H1 (cell line): ENCODE measurements around the gene RNF41. TPM values are rescaled to one million over a fixed set of nuclear protein-coding genes. Genes with fewer than 3 reads are reported as not detected.

Experiments used
- CTCF ChIA-PET: fragments of 300-600 bp; sonication (Branson Sonifier 250); formaldehyde crosslinking; loops from one replicate; lab custom pipeline; 2021; ENCODE audit not compliant: partially characterized antibody; lab: Charles Lee
- POLR2A ChIA-PET: fragments of 300-600 bp; sonication (Branson Sonifier 250); formaldehyde crosslinking; loops from one replicate; lab custom pipeline; 2021; ENCODE audit warnings: inconsistent platforms; ENCODE audit not compliant: partially characterized antibody; lab: Charles Lee
- DNase-seq, 2 experiments: peaks; one replicate each; pipeline versions ENCODE4 v3.0.0 to v3.0.0-alpha.2; 2010 to 2022; ENCODE audit warnings: low spot score in 2 of 2, low read depth in 1 of 2, mixed read lengths in 1 of 2
- FAIRE-seq: peaks from 2 replicates; lab custom pipeline; 2011; peaks lifted over from hg19 to GRCh38; lab: Jason Lieb, UNC
- H2AFZ ChIP-seq: 2 replicates; pipeline ENCODE4 v1.8.1; 2012; ENCODE audit warnings: low read length, inconsistent platforms
- H2AK5ac ChIP-seq: 2 replicates; pipeline ENCODE4 v1.6.1; 2013; ENCODE audit warnings: low read depth, low read length
- H2BK120ac ChIP-seq: replicated peaks from 2 replicates; pipeline ENCODE3; 2013; ENCODE audit warnings: low read depth, low read length, inconsistent platforms
- H2BK12ac ChIP-seq: 2 replicates; pipeline ENCODE4 v1.6.1; 2013; ENCODE audit warnings: low read depth, low read length
- H2BK15ac ChIP-seq: 2 replicates; pipeline ENCODE4 v1.6.1; 2013; ENCODE audit warnings: low read length
- H2BK20ac ChIP-seq: 2 replicates; pipeline ENCODE4 v1.6.1; 2013; ENCODE audit warnings: low read length
- H2BK5ac ChIP-seq: 2 replicates; pipeline ENCODE4 v1.6.1; 2013; ENCODE audit warnings: low read depth, low read length
- H3K14ac ChIP-seq: 2 replicates; pipeline ENCODE4 v1.6.1; 2013; ENCODE audit warnings: inconsistent platforms; ENCODE audit not compliant: insufficient read length
- H3K18ac ChIP-seq: 2 replicates; pipeline ENCODE4 v1.6.1; 2013; ENCODE audit warnings: low read length; ENCODE audit errors: extremely low read depth
- H3K23ac ChIP-seq: 2 replicates; pipeline ENCODE4 v1.6.1; 2013; ENCODE audit warnings: inconsistent platforms; ENCODE audit not compliant: insufficient read length
- H3K23me2 ChIP-seq: 2 replicates; pipeline ENCODE4 v1.6.1; 2013; ENCODE audit warnings: low read depth, low read length
- H3K27ac ChIP-seq: 2 replicates; pipeline ENCODE4 v1.6.1; 2011; ENCODE audit warnings: low read depth, low read length, inconsistent platforms
- H3K27me3 ChIP-seq, 4 experiments: replicated peaks in 1 of 4; 1 replicate in 1 of 4; 2 replicates in 3 of 4; pipeline versions ENCODE4 v1.6.1 to v1.8.1; 2011 to 2013; ENCODE audit warnings: low read length in 3 of 4, mild to moderate bottlenecking in 3 of 4, inconsistent platforms in 2 of 4, mixed read lengths in 2 of 4, moderate library complexity in 1 of 4; ENCODE audit not compliant: control insufficient read depth in 3 of 4, insufficient read depth in 3 of 4; ENCODE audit errors: extremely low read depth in 1 of 4
- H3K36me3 ChIP-seq, 4 experiments: 2 replicates each; pipeline versions ENCODE4 v1.6.1 to v1.8.1; 2011 to 2013; ENCODE audit warnings: mild to moderate bottlenecking in 4 of 4, low read length in 3 of 4, moderate library complexity in 2 of 4, control low read depth in 1 of 4, inconsistent platforms in 1 of 4; ENCODE audit not compliant: insufficient read depth in 4 of 4, control insufficient read depth in 2 of 4
- H3K4ac ChIP-seq: replicated peaks from 2 replicates; pipeline ENCODE3; 2013; ENCODE audit warnings: low read length, low read depth, mixed read lengths, inconsistent platforms; ENCODE audit not compliant: insufficient read length
- H3K4me1 ChIP-seq, 4 experiments: replicated peaks in 1 of 4; 1 replicate in 1 of 4; 2 replicates in 3 of 4; pipeline versions ENCODE4 v1.6.1 to v1.8.1; 2011 to 2013; ENCODE audit warnings: low read length in 3 of 4, inconsistent platforms in 2 of 4, mixed read lengths in 1 of 4; ENCODE audit not compliant: insufficient read depth in 4 of 4, control insufficient read depth in 3 of 4
- H3K4me2 ChIP-seq, 2 experiments: 2 replicates each; pipeline versions ENCODE4 v1.6.1 to v1.8.1; 2011 to 2013; ENCODE audit warnings: low read depth in 2 of 2, low read length in 2 of 2, control low read depth in 1 of 2, inconsistent platforms in 1 of 2, mild to moderate bottlenecking in 1 of 2; ENCODE audit not compliant: insufficient read depth in 1 of 2
- H3K4me3 ChIP-seq, 4 experiments: fragments of 200-600, 300-600 bp in 1 of 4; sonication (generic), shearing (Covaris generic), sonication (Bioruptor Twin) in 1 of 4; 2 replicates each; pipeline versions ENCODE4 v1.5.1 to v1.8.1; 2011 to 2016; ENCODE audit warnings: low read length in 4 of 4, low read depth in 3 of 4, control low read depth in 2 of 4, inconsistent platforms in 2 of 4, mild to moderate bottlenecking in 2 of 4, mixed read lengths in 1 of 4, moderate library complexity in 1 of 4; ENCODE audit not compliant: insufficient read depth in 2 of 4; ENCODE audit errors: extremely low read depth in 1 of 4
- H3K56ac ChIP-seq: replicated peaks from 2 replicates; pipeline ENCODE3; 2013; ENCODE audit warnings: low read depth, mild to moderate bottlenecking, mixed read lengths, low read length, inconsistent platforms; ENCODE audit not compliant: insufficient read length
- H3K79me1 ChIP-seq: 2 replicates; pipeline ENCODE4 v1.6.1; 2013; ENCODE audit warnings: low read depth, low read length, control low read depth
- H3K79me2 ChIP-seq, 2 experiments: 2 replicates each; pipeline versions ENCODE4 v1.6.1 to v1.8.1; 2012 to 2013; ENCODE audit warnings: low read length in 2 of 2, mild to moderate bottlenecking in 2 of 2, inconsistent platforms in 1 of 2; ENCODE audit not compliant: insufficient read depth in 2 of 2, control insufficient read depth in 1 of 2
- H3K9ac ChIP-seq, 4 experiments: replicated peaks in 1 of 4; 1 replicate in 1 of 4; 2 replicates in 3 of 4; pipeline versions ENCODE4 v1.6.1 to v1.8.1; 2011 to 2013; ENCODE audit warnings: low read depth in 3 of 4, low read length in 3 of 4, control low read depth in 2 of 4, mild to moderate bottlenecking in 2 of 4, moderate library complexity in 2 of 4, inconsistent platforms in 1 of 4; ENCODE audit errors: extremely low read depth in 1 of 4
- H3K9me3 ChIP-seq, 2 experiments: 2 replicates each; pipeline versions ENCODE4 v1.6.1 to v1.8.1; 2012 to 2013; ENCODE audit warnings: mild to moderate bottlenecking in 2 of 2, moderate library complexity in 2 of 2, control low read depth in 1 of 2, inconsistent platforms in 1 of 2, low read depth in 1 of 2, low read length in 1 of 2, mixed read lengths in 1 of 2; ENCODE audit not compliant: insufficient read depth in 2 of 2
- H4K20me1 ChIP-seq, 2 experiments: replicated peaks in 1 of 2; 2 replicates each; pipeline versions ENCODE3 to v1.8.1; 2011 to 2013; ENCODE audit warnings: inconsistent platforms in 2 of 2, low read length in 2 of 2, mild to moderate bottlenecking in 1 of 2; ENCODE audit not compliant: insufficient read depth in 2 of 2, control insufficient read depth in 1 of 2
- H4K5ac ChIP-seq: 2 replicates; pipeline ENCODE4 v1.6.1; 2013; ENCODE audit warnings: low read length, low read depth, mixed read lengths, inconsistent platforms; ENCODE audit not compliant: insufficient read length
- H4K8ac ChIP-seq: 2 replicates; pipeline ENCODE4 v1.8.0; 2013; ENCODE audit warnings: mild to moderate bottlenecking, moderate library complexity, low read length, inconsistent platforms; ENCODE audit not compliant: insufficient read depth; ENCODE audit errors: extremely low read depth
- H4K91ac ChIP-seq: replicated peaks from 2 replicates; pipeline ENCODE3; 2013; ENCODE audit warnings: low read length, mixed read lengths, inconsistent platforms; ENCODE audit not compliant: insufficient read length
- CBX8 ChIP-seq: fragments of 300-800, 300-1000 bp; sonication (generic); IDR thresholded peaks from 2 replicates; pipeline ENCODE4 v1.7.1; 2016; ENCODE audit warnings: low read depth, low read length, borderline replicate concordance
- GTF2F1 ChIP-seq: IDR thresholded peaks from 2 replicates; pipeline ENCODE4 v1.6.1; 2012; ENCODE audit warnings: low read depth, low read length, improper control_type of control experiment, borderline replicate concordance
- JUN ChIP-seq: IDR thresholded peaks from 2 replicates; pipeline ENCODE4 v1.6.1; 2011; ENCODE audit warnings: low read depth, mild to moderate bottlenecking, improper control_type of control experiment, low read length
- KDM1A ChIP-seq: fragments of 200-600, 300-600 bp; sonication (generic); IDR thresholded peaks from 2 replicates; pipeline ENCODE4 v1.7.1; 2016; ENCODE audit warnings: mild to moderate bottlenecking, low read length, borderline replicate concordance
- POLR2A ChIP-seq, 2 experiments: IDR thresholded peaks; 1 replicate in 1 of 2; 2 replicates in 1 of 2; pipeline ENCODE4 v1.6.1; 2011; ENCODE audit warnings: low read depth in 2 of 2, low read length in 2 of 2, mild to moderate bottlenecking in 2 of 2; ENCODE audit errors: control extremely low read depth in 1 of 2
- SAP30 ChIP-seq: fragments of 300-600 bp; sonication (generic); IDR thresholded peaks from 2 replicates; pipeline ENCODE4 v1.7.1; 2012; ENCODE audit warnings: low read length, moderate library complexity, mild to moderate bottlenecking, inconsistent platforms; ENCODE audit not compliant: insufficient read depth, insufficient replicate concordance
- SP1 ChIP-seq: IDR thresholded peaks from 2 replicates; pipeline ENCODE4 v1.6.1; 2011; ENCODE audit warnings: low read depth, low read length
- SP4 ChIP-seq: IDR thresholded peaks from 2 replicates; pipeline ENCODE4 v1.6.1; 2012; ENCODE audit warnings: low read length, inconsistent platforms
- USF2 ChIP-seq: IDR thresholded peaks from 2 replicates; pipeline ENCODE4 v1.6.1; 2011; ENCODE audit warnings: low read length, improper control_type of control experiment
- WGBS, 2 experiments: shearing (Covaris generic) in 1 of 2; methylation state at CpG; one replicate each; pipeline versions ENCODE4 v1.1.6 to v1.1.7; 2013 to 2015; ENCODE audit warnings: low lambda C conversion rate in 2 of 2, mixed read lengths in 2 of 2, inconsistent platforms in 1 of 2, low coverage in 1 of 2, missing lambda C conversion rate in 1 of 2; ENCODE audit not compliant: insufficient replicate concordance in 2 of 2, insufficient coverage in 1 of 2, insufficient read length in 1 of 2; ENCODE audit errors: extremely low coverage in 1 of 2, missing lambda C conversion rate in 1 of 2; 5-methylcytosine and 5-hydroxymethylcytosine counted together
- polyA plus RNA-seq, 7 experiments: library from polyadenylated mRNA; depleted of rRNA in 3 of 7; stranded (reverse) in 5 of 7; unstranded in 2 of 7; fragments of >200 nt in 5 of 7; fragments of 200-250 nt in 2 of 7; gene quantifications; 1 replicate in 5 of 7; 2 replicates in 1 of 7; 4 replicates in 1 of 7; pipeline versions ENCODE4 v1.2.1 to v1.2.3, GENCODE V29; 2011 to 2013; ENCODE audit warnings: missing spikeins in 2 of 7, mixed read lengths in 2 of 7
- total RNA-seq: library from RNA; stranded (reverse); fragmentation: NEBNext Ultra II Directional; extraction: Animal tissue kit (Norgen Biotek cat#: 25700); gene quantifications from 2 replicates; pipeline ENCODE4 v1.2.1, GENCODE V29; 2021

The RNF41 gene
- total and polyA plus RNA-seq, 2 of the 8 experiments (the other 6 are each of a cell fraction or from before 2014, with no cell fraction given): 55.5 to 98.6 TPM

DNA sequence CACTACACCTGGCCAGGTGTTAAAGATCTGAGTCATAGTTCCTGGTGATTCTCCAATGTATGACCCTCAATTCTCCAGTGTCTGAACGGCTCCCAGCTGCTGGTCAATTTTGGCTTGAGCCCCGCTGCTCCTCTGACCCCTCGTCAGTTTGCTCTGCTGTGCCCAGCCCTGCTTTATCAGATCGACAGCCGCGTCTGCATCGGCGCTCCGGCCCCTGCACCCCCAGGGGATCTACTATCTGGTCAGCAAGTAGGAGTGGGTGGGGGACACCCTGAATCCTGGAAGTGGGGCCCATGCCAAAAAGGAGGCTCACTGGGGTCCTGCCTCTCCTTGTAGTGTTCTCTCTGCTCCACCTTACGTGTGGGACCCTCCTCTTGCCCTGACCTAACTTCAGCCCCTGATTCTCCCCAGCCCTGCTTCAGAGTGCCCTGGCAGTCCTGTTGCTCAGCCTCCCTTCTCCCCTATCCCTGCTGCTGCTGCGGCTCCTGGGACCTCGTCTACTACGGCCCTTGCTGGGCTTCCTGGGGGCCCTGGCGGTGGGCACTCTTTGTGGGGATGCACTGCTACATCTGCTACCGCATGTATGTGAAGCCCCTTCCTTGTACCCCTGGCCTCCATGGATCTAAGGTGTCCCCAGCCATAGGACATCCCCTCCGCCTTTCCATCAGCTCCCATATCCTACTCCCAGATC is 13.2 kb upstream of the RNF41 start:
- CTCF ChIA-PET: interaction anchor here (0.6 to 10.5 kb wide), 10 partner anchors 12 to 41 kb away, joined by 3 to 72 read pairs (median 7); partner anchors contain the start of genes ANKRD52 and RNF41
- 90% methylated on average over 16 of the region's 16 CpGs; no CpG with 5 or more reads in 1 of the 2 experiments for WGBS, 2 experiments
- no peak overlapping the region for H2AFZ ChIP-seq
- TF ChIP-seq SP1 (no peak), SAP30 (no peak), JUN (no peak), USF2 (no peak), POLR2A (IDR thresholded peaks at IDR 0.05; ENCODE audit: control extremely low read depth in 1 of 2, low read depth in 2 of 2, low read length in 2 of 2) (no peak), KDM1A (no peak), CBX8 (no peak), GTF2F1 (no peak), SP4 (no peak)

More for the DNA sequence above, 13.2 kb upstream of the RNF41 start:
- no peak overlapping the region for H2AK5ac ChIP-seq
- no peak overlapping the region for H4K91ac ChIP-seq
- H3K9ac ChIP-seq: no peak overlapping the region
- no peak overlapping the region for H3K18ac ChIP-seq
- POLR2A ChIA-PET: interaction anchor here (1.2 to 8.6 kb wide), 7 partner anchors 10 to 131 kb away, joined by 5 to 65 read pairs (median 9); partner anchors contain the start of genes COQ10A, MYL6, PA2G4 and RNF41
- H4K20me1 ChIP-seq: peaks cover 0 to 3% of the 10 kb centered on the region in 2 experiments
- FAIRE-seq (no peak), DNase-seq (no peak)
- H2BK12ac ChIP-seq: no peak overlapping the region
- H2BK120ac ChIP-seq: no peak overlapping the region
- no peak overlapping the region for H3K23ac ChIP-seq
- H3K23me2 ChIP-seq: no peaks in the 10 kb centered on the region
- no peak overlapping the region for H2BK15ac ChIP-seq
- no peak overlapping the region for H3K4me3 ChIP-seq
- no peaks in the 10 kb centered on the region for H3K9me3 ChIP-seq
- H2BK5ac ChIP-seq: no peak overlapping the region
- H3K56ac ChIP-seq: no peak overlapping the region
- no peak overlapping the region for H3K4me2 ChIP-seq
- H3K79me2 ChIP-seq: no peaks in the 10 kb centered on the region
- 0 out of 7 replicates have a peak, but pooled peaks cover 0 to 2% (median 0%) of the 10 kb centered on the region in 4 experiments for H3K27me3 ChIP-seq
- H3K79me1 ChIP-seq: no peaks in the 10 kb centered on the region
- no peak overlapping the region for H2BK20ac ChIP-seq
- no peak overlapping the region; the same call in 1 of the 2 replicates for H4K8ac ChIP-seq
- no peaks in the 10 kb centered on the region for H3K36me3 ChIP-seq
- H3K4me1 ChIP-seq: peaks cover 0 to 10% (median 2%) of the 10 kb centered on the region in 4 experiments; a peak in 4 of 7 replicates
- no peak overlapping the region for H4K5ac ChIP-seq
- H3K27ac ChIP-seq: no peak overlapping the region
- no peak overlapping the region for H3K14ac ChIP-seq
- no peak overlapping the region for H3K4ac ChIP-seq
